Activated B cell treated with CpG ODN at 0.5 μM for 24 hours (primary cell): ENCODE results near the gene HAO2. TPM values are rescaled to one million over a fixed set of nuclear protein-coding genes. Genes with fewer than 3 reads are reported as not detected.
"Not testable (repeated sequence)": the region's sequence is repeated elsewhere in the genome, so short reads cannot be mapped to it uniquely, and the experiment has no call there.

ENCODE experiments used
- ATAC-seq: fragments of 200-7000 bp; cut with Tn5 transposase; one replicate; pipeline ENCODE4 v1.10.0; 2021; ENCODE audit warnings: low read depth, mild to moderate bottlenecking, moderate library complexity
- CTCF ChIA-PET: fragments of 350-600 bp; sonication (Branson Sonifier 250); formaldehyde crosslinking; loops from one replicate; lab custom pipeline; 2021; ENCODE audit warnings: antibody characterized with exemption; lab: Charles Lee
- POLR2A ChIA-PET: fragments of 350-600 bp; sonication (Branson Sonifier 250); formaldehyde crosslinking; loops from one replicate; lab custom pipeline; 2021; ENCODE audit warnings: antibody characterized with exemption; lab: Charles Lee
- DNase-seq: peaks from one replicate; pipeline ENCODE4 v3.0.0; 2022
- H3K27ac Mint-ChIP-seq: one replicate; pipeline ENCODE4 v1.8.0; 2020; ENCODE audit warnings: mixed read lengths
- H3K27me3 Mint-ChIP-seq: one replicate; pipeline ENCODE4 v1.8.0; 2021; ENCODE audit warnings: mixed read lengths
- H3K36me3 Mint-ChIP-seq: one replicate; pipeline ENCODE4 v1.8.0; 2021; ENCODE audit warnings: low read depth, mixed read lengths
- H3K4me1 Mint-ChIP-seq: one replicate; pipeline ENCODE4 v1.8.0; 2021; ENCODE audit warnings: mixed read lengths
- H3K4me3 Mint-ChIP-seq: one replicate; pipeline ENCODE4 v1.8.0; 2020; ENCODE audit warnings: mild to moderate bottlenecking, mixed read lengths
- H3K9me3 Mint-ChIP-seq: one replicate; pipeline ENCODE4 v1.8.0; 2020; ENCODE audit warnings: mixed read lengths
- intact Hi-C: fragments of 100-400 bp; cut with micrococcal nuclease; formaldehyde crosslinking; loops from one replicate; pipeline ENCODE4 v1.15.1; 2024
- total RNA-seq: library from RNA; stranded (reverse); gene quantifications from 2 replicates; pipeline ENCODE4 v1.2.3, GENCODE V29; 2022
- TF ChIP-seq, protein P1 (sequence below): fragments of 200-600 bp; IDR thresholded peaks from one replicate; pipeline ENCODE4 v1.8.0; 2022; ENCODE audit warnings: antibody characterized with exemption, mild to moderate bottlenecking

Gene HAO2
- total RNA-seq, 1 donor from 2014 or later, result not detected

DNA sequence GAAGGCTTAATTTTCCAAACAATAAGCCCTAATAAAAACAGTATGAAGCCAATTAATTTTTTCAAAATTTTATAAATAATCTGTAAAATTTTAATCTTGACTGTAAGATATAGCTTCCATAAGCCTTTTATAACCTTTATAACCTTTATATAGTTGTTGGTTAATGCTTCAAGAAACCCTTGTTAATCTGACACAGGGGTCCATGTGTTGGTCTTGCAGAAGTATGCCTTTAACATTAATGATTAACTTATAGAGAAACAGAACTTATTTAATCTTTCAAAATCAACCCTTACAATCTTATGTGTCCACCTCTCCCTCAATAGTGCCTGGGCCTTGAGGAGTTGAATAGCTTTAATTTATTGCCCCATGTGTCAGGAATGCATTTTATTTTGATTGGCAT lies 23.2 kb upstream of the HAO2 start:
- no peaks in the 10 kb centered on the region for H3K9me3 Mint-ChIP-seq
- H3K27ac Mint-ChIP-seq, result no peak overlapping the region
- intact Hi-C loops, result no loop called here
- POLR2A ChIA-PET, result no interaction called here
- DNase-seq (no peak), ATAC-seq (no peak)
- H3K36me3 Mint-ChIP-seq, result no peaks in the 10 kb centered on the region
- TF ChIP-seq, protein P1, sequence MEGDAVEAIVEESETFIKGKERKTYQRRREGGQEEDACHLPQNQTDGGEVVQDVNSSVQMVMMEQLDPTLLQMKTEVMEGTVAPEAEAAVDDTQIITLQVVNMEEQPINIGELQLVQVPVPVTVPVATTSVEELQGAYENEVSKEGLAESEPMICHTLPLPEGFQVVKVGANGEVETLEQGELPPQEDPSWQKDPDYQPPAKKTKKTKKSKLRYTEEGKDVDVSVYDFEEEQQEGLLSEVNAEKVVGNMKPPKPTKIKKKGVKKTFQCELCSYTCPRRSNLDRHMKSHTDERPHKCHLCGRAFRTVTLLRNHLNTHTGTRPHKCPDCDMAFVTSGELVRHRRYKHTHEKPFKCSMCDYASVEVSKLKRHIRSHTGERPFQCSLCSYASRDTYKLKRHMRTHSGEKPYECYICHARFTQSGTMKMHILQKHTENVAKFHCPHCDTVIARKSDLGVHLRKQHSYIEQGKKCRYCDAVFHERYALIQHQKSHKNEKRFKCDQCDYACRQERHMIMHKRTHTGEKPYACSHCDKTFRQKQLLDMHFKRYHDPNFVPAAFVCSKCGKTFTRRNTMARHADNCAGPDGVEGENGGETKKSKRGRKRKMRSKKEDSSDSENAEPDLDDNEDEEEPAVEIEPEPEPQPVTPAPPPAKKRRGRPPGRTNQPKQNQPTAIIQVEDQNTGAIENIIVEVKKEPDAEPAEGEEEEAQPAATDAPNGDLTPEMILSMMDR, result no peak
- CTCF ChIA-PET, result no interaction called here
- H3K4me3 Mint-ChIP-seq, result no peak overlapping the region
- H3K27me3 Mint-ChIP-seq, result no peaks in the 10 kb centered on the region
- H3K4me1 Mint-ChIP-seq, result peaks cover 3% of the 10 kb centered on the region

DNA sequence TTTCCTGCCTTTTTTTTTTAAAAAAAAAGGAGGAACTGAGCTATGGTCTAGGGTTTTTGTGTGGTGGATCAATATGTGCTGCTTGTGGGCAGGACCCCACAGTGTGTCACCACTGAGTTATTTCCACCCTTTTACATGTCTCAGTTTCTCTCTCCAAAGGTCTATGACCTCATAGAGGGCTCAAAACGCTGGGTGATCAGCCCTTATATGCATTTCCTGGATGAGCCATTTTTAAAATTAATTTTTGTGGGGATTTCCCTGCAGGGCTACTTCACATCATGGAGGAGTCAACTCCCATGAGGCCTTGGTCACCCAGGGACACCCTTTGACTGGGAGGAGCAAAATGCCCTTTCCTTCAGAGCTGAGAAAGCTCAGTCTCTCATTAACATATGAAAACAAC lies 20.7 kb upstream of the HAO2 start:
- DNase-seq (no peak), ATAC-seq (peak; percentile 75)
- Mint-ChIP-seq H3K27me3 (no peaks in the 10 kb centered on the region), H3K36me3 (no peaks in the 10 kb centered on the region), H3K4me1 (peaks cover 3% of the 10 kb centered on the region), H3K27ac (no peak overlapping the region), H3K4me3 (no peak overlapping the region), H3K9me3 (no peaks in the 10 kb centered on the region)
- CTCF ChIA-PET, result no interaction called here
- POLR2A ChIA-PET, result no interaction called here
- TF ChIP-seq, protein P1, result no peak
- intact Hi-C loops, result no loop called here

DNA sequence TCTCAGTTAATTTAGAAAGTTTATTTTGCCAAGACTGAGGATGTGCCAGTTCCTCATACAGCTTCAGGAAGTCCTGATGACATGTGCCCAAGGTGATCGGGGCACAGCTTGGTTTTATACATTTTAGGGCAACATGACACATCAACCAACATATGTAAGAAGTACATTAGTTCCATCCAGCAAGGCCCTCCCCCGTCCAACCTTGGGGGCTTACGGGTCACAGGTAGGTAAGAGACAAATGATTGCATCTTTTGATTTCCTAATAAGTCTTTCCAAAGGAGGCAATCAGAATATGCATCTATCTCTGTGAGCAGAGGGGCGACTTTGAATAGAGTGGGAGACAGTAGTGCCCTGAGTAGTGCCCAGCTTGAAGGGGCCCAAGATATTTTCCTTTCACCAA lies 19.6 kb upstream of the HAO2 start:
- CTCF ChIA-PET, result no interaction called here
- Mint-ChIP-seq H3K4me1 (peaks cover 3% of the 10 kb centered on the region), H3K27me3 (no peaks in the 10 kb centered on the region), H3K36me3 (no peaks in the 10 kb centered on the region), H3K4me3 (no peak overlapping the region), H3K9me3 (no peaks in the 10 kb centered on the region), H3K27ac (no peak overlapping the region)
- intact Hi-C loops, result no loop called here
- POLR2A ChIA-PET, result no interaction called here
- DNase-seq (no peak), ATAC-seq (no peak)
- TF ChIP-seq, protein P1, result no peak

DNA sequence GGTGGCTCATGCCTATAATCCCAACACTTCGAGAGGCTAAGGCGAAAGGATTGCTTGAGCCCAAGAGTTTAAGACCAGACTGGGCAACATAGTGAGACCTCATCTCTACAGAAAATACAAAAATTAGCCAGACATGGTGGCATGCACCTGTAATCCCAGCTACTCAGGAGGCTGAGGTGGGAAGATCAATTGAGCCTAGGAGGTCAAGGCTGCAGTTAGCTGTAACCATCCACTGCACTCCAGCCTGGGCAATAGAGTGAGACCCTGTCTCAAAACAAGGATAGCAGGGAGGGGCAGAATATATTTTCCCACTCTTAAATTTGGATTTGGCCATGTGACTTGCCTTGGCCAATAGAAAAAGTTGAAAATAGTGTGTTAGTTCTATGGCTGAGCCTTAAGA lies 17.7 kb upstream of the HAO2 start:
- H3K36me3 Mint-ChIP-seq, H3K4me3 Mint-ChIP-seq, POLR2A ChIA-PET, H3K27me3 Mint-ChIP-seq, H3K9me3 Mint-ChIP-seq, H3K4me1 Mint-ChIP-seq, ATAC-seq, DNase-seq, CTCF ChIA-PET, intact Hi-C loops, H3K27ac Mint-ChIP-seq: not testable (repeated sequence)

DNA sequence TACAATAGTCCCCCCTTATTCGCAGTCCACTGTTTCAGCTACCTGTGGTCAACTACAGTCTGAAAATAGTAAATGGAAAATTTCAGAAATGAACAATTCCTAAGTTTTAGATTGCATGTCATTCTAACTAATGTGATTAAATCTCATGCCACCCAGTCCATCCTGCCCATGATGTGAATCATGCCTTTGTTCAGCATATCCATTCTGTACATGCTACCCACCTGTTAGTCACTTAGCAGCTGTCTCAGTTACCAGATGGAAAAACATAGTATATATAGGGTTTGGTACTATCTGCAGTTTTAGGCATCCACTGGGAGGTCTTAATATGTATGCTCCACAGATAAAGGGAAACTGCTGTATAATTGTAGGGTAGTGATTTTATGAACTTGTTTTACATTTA lies 16.6 kb upstream of the HAO2 start:
- H3K9me3 Mint-ChIP-seq, result peaks cover 3% of the 10 kb centered on the region
- CTCF ChIA-PET, result no interaction called here
- H3K4me1 Mint-ChIP-seq, result peaks cover 3% of the 10 kb centered on the region
- DNase-seq, result no peak
- TF ChIP-seq, protein P1, result no peak
- ATAC-seq, result no peak
- intact Hi-C loops, result no loop called here
- H3K36me3 Mint-ChIP-seq, result no peaks in the 10 kb centered on the region
- POLR2A ChIA-PET, result no interaction called here
- no peak overlapping the region for H3K27ac Mint-ChIP-seq
- H3K4me3 Mint-ChIP-seq, result no peak overlapping the region
- peaks cover 2% of the 10 kb centered on the region for H3K27me3 Mint-ChIP-seq

DNA sequence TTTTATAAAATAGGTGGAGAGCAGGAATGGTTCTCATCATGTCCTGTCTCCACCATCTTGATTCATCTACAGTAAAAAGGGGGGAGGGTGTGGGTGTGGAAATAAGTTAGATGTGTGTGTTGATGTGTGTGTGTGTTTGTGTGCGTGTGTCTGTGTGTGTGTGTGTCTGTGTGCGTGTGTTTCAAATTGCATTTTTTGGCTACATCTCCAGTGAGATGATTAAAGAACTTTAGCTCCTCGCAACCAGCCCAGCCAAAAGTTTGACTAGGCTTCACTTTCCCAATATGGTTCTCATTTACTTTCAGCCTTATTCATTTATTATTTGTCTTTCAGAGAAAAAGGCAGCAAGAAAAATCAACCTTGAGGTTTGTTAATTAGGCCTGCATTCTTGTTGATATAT lies 14.7 kb upstream of the HAO2 start:
- DNase-seq (no peak), ATAC-seq (no peak)
- CTCF ChIA-PET, result no interaction called here
- no peaks in the 10 kb centered on the region for H3K36me3 Mint-ChIP-seq
- H3K4me1 Mint-ChIP-seq, result no peaks in the 10 kb centered on the region
- H3K27ac Mint-ChIP-seq, result no peak overlapping the region
- no peak overlapping the region for H3K4me3 Mint-ChIP-seq
- peaks cover 3% of the 10 kb centered on the region for H3K9me3 Mint-ChIP-seq
- H3K27me3 Mint-ChIP-seq, result peaks cover 4% of the 10 kb centered on the region
- TF ChIP-seq, protein P1, result no peak
- POLR2A ChIA-PET, result no interaction called here
- intact Hi-C loops, result no loop called here
